ENCODE results near the gene LDLRAD4.
A peak's percentile ranks its signal among the peaks of the same experiment; 100 is the strongest.

Gene LDLRAD4

GRCh38 chr18:13366962-13367892, 148.7 kb downstream of the LDLRAD4 start:
- no peak for DNase-seq (ENCODE audit: low read depth in 4 of 4, low spot score in 1 of 4)

- DNase-seq (ENCODE audit: low read depth in 4 of 4, low spot score in 1 of 4): no peak
Measured at GRCh38 chr18:13368080-13368813, 149.7 kb downstream of the LDLRAD4 start.

GRCh38 chr18:13369353-13369752, 150.8 kb downstream of the LDLRAD4 start:
- DNase-seq (ENCODE audit: low read depth in 4 of 4, low spot score in 1 of 4): no peak

- no peak for DNase-seq (ENCODE audit: low read depth in 4 of 4, low spot score in 1 of 4)
Measured at GRCh38 chr18:13369756-13370510, 151.4 kb downstream of the LDLRAD4 start.

- DNase-seq (ENCODE audit: low read depth in 4 of 4, low spot score in 1 of 4): no peak
Measured at GRCh38 chr18:13370995-13371625, 152.6 kb downstream of the LDLRAD4 start.

- no peak for DNase-seq (ENCODE audit: low read depth in 4 of 4, low spot score in 1 of 4)
Measured at GRCh38 chr18:13371689-13372418, 153.3 kb downstream of the LDLRAD4 start.

GRCh38 chr18:13372531-13372951, 154.0 kb downstream of the LDLRAD4 start:
- no peak for DNase-seq (ENCODE audit: low read depth in 4 of 4, low spot score in 1 of 4)

- DNase-seq (ENCODE audit: low read depth in 4 of 4, low spot score in 1 of 4): no peak
Measured at GRCh38 chr18:13374096-13374467, 155.5 kb downstream of the LDLRAD4 start.

GRCh38 chr18:13374468-13375301, 156.1 kb downstream of the LDLRAD4 start:
- no peak for DNase-seq (ENCODE audit: low read depth in 4 of 4, low spot score in 1 of 4)

GRCh38 chr18:13375302-13376255, 157.0 kb downstream of the LDLRAD4 start:
- DNase-seq (ENCODE audit: low read depth in 4 of 4, low spot score in 1 of 4): peak; percentile 48 to 66 (median 63)

GRCh38 chr18:13376298-13376840, 157.8 kb downstream of the LDLRAD4 start:
- DNase-seq (ENCODE audit: low read depth in 4 of 4, low spot score in 1 of 4): peak in 2 of 4 experiments; percentile 33

GRCh38 chr18:13376841-13377351, 158.3 kb downstream of the LDLRAD4 start:
- peak in 3 of 4 experiments; percentile 41 to 63 (median 57) for DNase-seq (ENCODE audit: low read depth in 4 of 4, low spot score in 1 of 4)

GRCh38 chr18:13377496-13377895, 158.9 kb downstream of the LDLRAD4 start:
- no peak for DNase-seq (ENCODE audit: low read depth in 4 of 4, low spot score in 1 of 4)

GRCh38 chr18:13378150-13378549, 159.6 kb downstream of the LDLRAD4 start:
- DNase-seq (ENCODE audit: low read depth in 4 of 4, low spot score in 1 of 4): no peak

GRCh38 chr18:13379062-13379865, 160.7 kb downstream of the LDLRAD4 start:
- DNase-seq (ENCODE audit: low read depth in 4 of 4, low spot score in 1 of 4): no peak

- no peak for DNase-seq (ENCODE audit: low read depth in 4 of 4, low spot score in 1 of 4)
Measured at GRCh38 chr18:13379930-13380690, 161.6 kb downstream of the LDLRAD4 start.

All from stimulated activated CD4-positive, alpha-beta T cell treated with anti-CD3 and anti-CD28 coated beads, Interleukin-1b, Interleukin-23, amount 100 ng/mL, for 24 hours (primary cell).